Caco-2 (cell line): ENCODE measurements around the gene OLIG2. TPM values are rescaled to one million over a fixed set of nuclear protein-coding genes. Genes with fewer than 3 reads are reported as not detected.

Experiments used
- BruUV-seq: library from RNA; stranded (reverse); fragments of 400-500 nt; replicated peaks from 2 replicates; lab custom pipeline; 2021; lab: Mats Ljungman, UMichigan
- CTCF ChIA-PET: fragments of 300-600 bp; sonication (Branson Sonifier 250); formaldehyde crosslinking; loops from one replicate; lab custom pipeline; 2022; ENCODE audit warnings: antibody characterized with exemption; lab: Charles Lee
- POLR2A ChIA-PET: fragments of 300-600 bp; sonication (Branson Sonifier 250); formaldehyde crosslinking; loops from one replicate; lab custom pipeline; 2022; ENCODE audit warnings: antibody characterized with exemption; lab: Charles Lee
- DNase-seq, 2 experiments: peaks; one replicate each; pipeline versions ENCODE4 v3.0.0 to v3.0.0-alpha.2; 2020 to 2022
- H3K27me3 ChIP-seq: replicated peaks from 2 replicates; pipeline ENCODE4 v1.6.0; 2011; ENCODE audit warnings: low read length; ENCODE audit not compliant: control insufficient read depth, insufficient read depth
- H3K36me3 ChIP-seq: 2 replicates; pipeline ENCODE4 v1.5.1; 2011; ENCODE audit warnings: low read length; ENCODE audit not compliant: control insufficient read depth, insufficient read depth
- H3K4me1 ChIP-seq: fragments of 250-450 bp; sonication (Bioruptor Pico); 2 replicates; pipeline ENCODE4 v1.5.1; 2020; ENCODE audit warnings: mild to moderate bottlenecking
- H3K4me3 ChIP-seq: 2 replicates; pipeline ENCODE4 v1.5.1; 2011; ENCODE audit warnings: low read depth, mild to moderate bottlenecking, control low read depth, low read length
- H3K9me3 ChIP-seq: fragments of 250-450 bp; sonication (Bioruptor Pico); 2 replicates; pipeline ENCODE4 v1.5.1; 2020; ENCODE audit warnings: mild to moderate bottlenecking, moderate library complexity
- H3K27ac Mint-ChIP-seq: one replicate; pipeline ENCODE4 v1.8.0; 2022; ENCODE audit warnings: mixed read lengths; ENCODE audit not compliant: unreplicated experiment
- H3K27me3 Mint-ChIP-seq: one replicate; pipeline ENCODE4 v1.8.0; 2022; ENCODE audit warnings: mixed read lengths; ENCODE audit not compliant: insufficient read depth, unreplicated experiment
- H3K36me3 Mint-ChIP-seq: one replicate; pipeline ENCODE4 v1.8.0; 2022; ENCODE audit warnings: mild to moderate bottlenecking, mixed read lengths; ENCODE audit not compliant: insufficient read depth, unreplicated experiment
- H3K4me1 Mint-ChIP-seq: one replicate; pipeline ENCODE4 v1.8.0; 2022; ENCODE audit warnings: low read depth, mixed read lengths; ENCODE audit not compliant: unreplicated experiment
- H3K4me3 Mint-ChIP-seq: one replicate; pipeline ENCODE4 v1.8.0; 2022; ENCODE audit warnings: mild to moderate bottlenecking, moderate library complexity, mixed read lengths; ENCODE audit not compliant: unreplicated experiment
- H3K9me3 Mint-ChIP-seq: one replicate; pipeline ENCODE4 v1.8.0; 2022; ENCODE audit warnings: mixed read lengths; ENCODE audit not compliant: unreplicated experiment
- intact Hi-C: fragments of 100-400 bp; cut with micrococcal nuclease; formaldehyde crosslinking; loops from one replicate; pipeline ENCODE4 v1.10.0; 2022; ENCODE audit not compliant: unreplicated experiment
- total RNA-seq: library from RNA; stranded (reverse); gene quantifications from 2 replicates; pipeline ENCODE4 v1.2.3, GENCODE V29; 2022
- TF ChIP-seq, protein P1 (sequence below), 2 experiments: fragments of 200-600 bp in 1 of 2; IDR thresholded peaks; 1 replicate in 1 of 2; 2 replicates in 1 of 2; pipeline versions ENCODE4 v1.5.1 to v1.8.0; 2011 to 2022; ENCODE audit warnings: antibody characterized with exemption in 1 of 2, control low read depth in 1 of 2, inconsistent platforms in 1 of 2, low read depth in 1 of 2, low read length in 1 of 2, mild to moderate bottlenecking in 1 of 2, moderate library complexity in 1 of 2; ENCODE audit not compliant: insufficient read depth in 1 of 2, severe bottlenecking in 1 of 2, unreplicated experiment in 1 of 2

OLIG2 gene
- total RNA-seq, 1 experiment from 2014 or later, result not detected

DNA sequence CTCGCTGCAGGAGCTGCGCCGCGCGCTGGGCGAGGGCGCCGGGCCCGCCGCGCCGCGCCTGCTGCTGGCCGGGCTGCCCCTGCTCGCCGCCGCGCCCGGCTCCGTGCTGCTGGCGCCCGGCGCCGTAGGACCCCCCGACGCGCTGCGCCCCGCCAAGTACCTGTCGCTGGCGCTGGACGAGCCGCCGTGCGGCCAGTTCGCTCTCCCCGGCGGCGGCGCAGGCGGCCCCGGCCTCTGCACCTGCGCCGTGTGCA lies 44.9 kb downstream of the OLIG2 start:
- Mint-ChIP-seq H3K4me3 (no peak overlapping the region), H3K27ac (no peak overlapping the region), H3K36me3 (no peaks in the 10 kb centered on the region), H3K27me3 (peaks cover 23% of the 10 kb centered on the region), H3K4me1 (no peaks in the 10 kb centered on the region), H3K9me3 (no peaks in the 10 kb centered on the region)
- POLR2A ChIA-PET, result no interaction called here
- H3K9me3 ChIP-seq, result peaks cover 6% of the 10 kb centered on the region; the same call in 1 of the 2 replicates
- DNase-seq, result no peak
- intact Hi-C loops, result loop anchor here (5.0 kb wide), 1 partner anchor 78 kb away; no protein-coding TSS in a partner anchor
- CTCF ChIA-PET, result no interaction called here
- no peaks in the 10 kb centered on the region; the same call in 1 of the 2 replicates for H3K27me3 ChIP-seq
- TF ChIP-seq, protein P1, sequence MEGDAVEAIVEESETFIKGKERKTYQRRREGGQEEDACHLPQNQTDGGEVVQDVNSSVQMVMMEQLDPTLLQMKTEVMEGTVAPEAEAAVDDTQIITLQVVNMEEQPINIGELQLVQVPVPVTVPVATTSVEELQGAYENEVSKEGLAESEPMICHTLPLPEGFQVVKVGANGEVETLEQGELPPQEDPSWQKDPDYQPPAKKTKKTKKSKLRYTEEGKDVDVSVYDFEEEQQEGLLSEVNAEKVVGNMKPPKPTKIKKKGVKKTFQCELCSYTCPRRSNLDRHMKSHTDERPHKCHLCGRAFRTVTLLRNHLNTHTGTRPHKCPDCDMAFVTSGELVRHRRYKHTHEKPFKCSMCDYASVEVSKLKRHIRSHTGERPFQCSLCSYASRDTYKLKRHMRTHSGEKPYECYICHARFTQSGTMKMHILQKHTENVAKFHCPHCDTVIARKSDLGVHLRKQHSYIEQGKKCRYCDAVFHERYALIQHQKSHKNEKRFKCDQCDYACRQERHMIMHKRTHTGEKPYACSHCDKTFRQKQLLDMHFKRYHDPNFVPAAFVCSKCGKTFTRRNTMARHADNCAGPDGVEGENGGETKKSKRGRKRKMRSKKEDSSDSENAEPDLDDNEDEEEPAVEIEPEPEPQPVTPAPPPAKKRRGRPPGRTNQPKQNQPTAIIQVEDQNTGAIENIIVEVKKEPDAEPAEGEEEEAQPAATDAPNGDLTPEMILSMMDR (IDR thresholded peaks at IDR 0.05; ENCODE audit: insufficient read depth in 1 of 2, low read depth in 1 of 2, low read length in 1 of 2, severe bottlenecking in 1 of 2, unreplicated experiment in 1 of 2), result no peak
- no peak overlapping the region for H3K4me3 ChIP-seq
- no peaks in the 10 kb centered on the region for H3K36me3 ChIP-seq
- BruUV-seq, result no TSS peak
- H3K4me1 ChIP-seq, result peaks cover 7% of the 10 kb centered on the region

DNA sequence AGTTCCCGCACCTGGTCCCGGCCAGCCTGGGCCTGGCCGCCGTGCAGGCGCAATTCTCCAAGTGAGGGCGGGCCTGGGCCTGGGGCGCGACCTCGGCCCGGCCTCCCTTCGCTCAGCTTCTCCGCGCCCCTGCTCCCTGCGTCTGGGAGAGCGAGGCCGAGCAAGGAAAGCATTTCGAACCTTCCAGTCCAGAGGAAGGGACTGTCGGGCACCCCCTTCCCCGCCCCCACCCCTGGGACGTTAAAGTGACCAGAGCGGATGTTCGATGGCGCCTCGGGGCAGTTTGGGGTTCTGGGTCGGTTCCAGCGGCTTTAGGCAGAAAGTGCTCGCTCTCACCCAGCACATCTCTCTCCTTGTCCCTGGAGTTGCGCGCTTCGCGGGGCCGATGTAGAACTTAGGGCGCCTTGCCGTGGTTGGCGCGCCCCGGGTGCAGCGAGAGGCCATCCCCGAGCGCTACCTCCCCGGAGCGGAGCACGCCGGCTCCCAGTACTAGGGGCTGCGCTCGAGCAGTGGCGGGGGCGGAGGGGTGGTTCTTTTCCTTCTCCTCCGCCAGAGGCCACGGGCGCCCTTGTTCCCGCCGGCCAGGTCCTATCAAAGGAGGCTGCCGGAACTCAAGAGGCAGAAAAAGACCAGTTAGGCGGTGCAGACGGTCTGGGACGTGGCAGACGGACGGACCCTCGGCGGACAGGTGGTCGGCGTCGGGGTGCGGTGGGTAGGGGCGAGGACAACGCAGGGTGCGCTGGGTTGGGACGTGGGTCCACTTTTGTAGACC lies 45.4 kb downstream of the OLIG2 start:
- peak overlapping the region; percentile 74 for H3K4me3 Mint-ChIP-seq
- Histone ChIP-seq H3K4me1 (peaks cover 10% of the 10 kb centered on the region), H3K9me3 (peaks cover 6% of the 10 kb centered on the region; the same call in 1 of the 2 replicates), H3K27me3 (no peaks in the 10 kb centered on the region; the same call in 1 of the 2 replicates), H3K4me3 (peak overlapping the region; percentile 10), H3K36me3 (no peaks in the 10 kb centered on the region)
- POLR2A ChIA-PET, result no interaction called here
- intact Hi-C loops, result loop anchor here (5.0 kb wide), 1 partner anchor 79 kb away; no protein-coding TSS in a partner anchor
- H3K4me1 Mint-ChIP-seq, result no peaks in the 10 kb centered on the region
- H3K36me3 Mint-ChIP-seq, result no peaks in the 10 kb centered on the region
- no TSS peak for BruUV-seq
- DNase-seq, result no peak
- H3K27me3 Mint-ChIP-seq, result peaks cover 23% of the 10 kb centered on the region
- H3K27ac Mint-ChIP-seq, result no peak overlapping the region
- CTCF ChIA-PET, result no interaction called here
- no peaks in the 10 kb centered on the region for H3K9me3 Mint-ChIP-seq
- TF ChIP-seq, protein P1 (IDR thresholded peaks at IDR 0.05; ENCODE audit: insufficient read depth in 1 of 2, low read depth in 1 of 2, low read length in 1 of 2, severe bottlenecking in 1 of 2, unreplicated experiment in 1 of 2), result no peak

DNA sequence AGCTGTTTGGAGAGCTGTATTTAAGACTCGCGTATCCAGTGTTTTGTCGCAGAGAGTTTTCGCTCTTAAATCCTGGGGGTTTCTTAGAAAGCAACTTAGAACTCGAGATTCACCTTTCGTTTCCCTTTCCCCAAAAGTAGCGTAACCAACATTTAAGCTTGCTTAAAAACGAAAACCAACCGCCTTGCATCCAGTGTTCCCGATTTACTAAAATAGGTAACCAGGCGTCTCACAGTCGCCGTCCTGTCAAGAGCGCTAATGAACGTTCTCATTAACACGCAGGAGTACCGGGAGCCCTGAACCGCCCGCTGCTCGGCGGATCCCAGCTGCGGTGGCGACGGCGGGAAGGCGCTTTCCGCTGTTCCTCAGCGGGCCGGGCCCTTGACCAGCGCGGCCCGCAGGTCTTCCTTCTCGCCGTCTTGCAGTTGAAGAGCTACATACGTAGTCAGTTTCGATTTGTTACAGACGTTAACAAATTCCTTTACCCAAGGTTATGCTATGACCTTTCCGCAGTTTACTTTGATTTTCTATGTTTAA lies 46.1 kb downstream of the OLIG2 start:
- H3K9me3 ChIP-seq, result peaks cover 6% of the 10 kb centered on the region; the same call in 1 of the 2 replicates
- POLR2A ChIA-PET, result no interaction called here
- TF ChIP-seq, protein P1 (IDR thresholded peaks at IDR 0.05; ENCODE audit: insufficient read depth in 1 of 2, low read depth in 1 of 2, low read length in 1 of 2, severe bottlenecking in 1 of 2, unreplicated experiment in 1 of 2), result no peak
- DNase-seq, result no peak
- H3K36me3 ChIP-seq, result no peaks in the 10 kb centered on the region
- no peaks in the 10 kb centered on the region; the same call in 1 of the 2 replicates for H3K27me3 ChIP-seq
- no TSS peak for BruUV-seq
- peaks cover 10% of the 10 kb centered on the region for H3K4me1 ChIP-seq
- intact Hi-C loops, result loop anchor here (5.0 kb wide), 1 partner anchor 80 kb away; no protein-coding TSS in a partner anchor
- no peak overlapping the region for H3K27ac Mint-ChIP-seq
- no peaks in the 10 kb centered on the region for H3K9me3 Mint-ChIP-seq
- H3K36me3 Mint-ChIP-seq, result no peaks in the 10 kb centered on the region
- CTCF ChIA-PET, result no interaction called here
- peaks cover 21% of the 10 kb centered on the region for H3K27me3 Mint-ChIP-seq
- peak overlapping the region; percentile 10 for H3K4me3 ChIP-seq
- H3K4me3 Mint-ChIP-seq, result peak overlapping the region; percentile 74
- no peaks in the 10 kb centered on the region for H3K4me1 Mint-ChIP-seq
